Measurements from ENCODE around the gene ZC3H12C.

The ZC3H12C gene

GRCh38 chr11:110098645-110099044 lies 5.5 kb downstream of the ZC3H12C start:
- no peak for DNase-seq

- no peak for DNase-seq
Measured at GRCh38 chr11:110100476-110101240, 7.5 kb downstream of the ZC3H12C start.

DNA sequence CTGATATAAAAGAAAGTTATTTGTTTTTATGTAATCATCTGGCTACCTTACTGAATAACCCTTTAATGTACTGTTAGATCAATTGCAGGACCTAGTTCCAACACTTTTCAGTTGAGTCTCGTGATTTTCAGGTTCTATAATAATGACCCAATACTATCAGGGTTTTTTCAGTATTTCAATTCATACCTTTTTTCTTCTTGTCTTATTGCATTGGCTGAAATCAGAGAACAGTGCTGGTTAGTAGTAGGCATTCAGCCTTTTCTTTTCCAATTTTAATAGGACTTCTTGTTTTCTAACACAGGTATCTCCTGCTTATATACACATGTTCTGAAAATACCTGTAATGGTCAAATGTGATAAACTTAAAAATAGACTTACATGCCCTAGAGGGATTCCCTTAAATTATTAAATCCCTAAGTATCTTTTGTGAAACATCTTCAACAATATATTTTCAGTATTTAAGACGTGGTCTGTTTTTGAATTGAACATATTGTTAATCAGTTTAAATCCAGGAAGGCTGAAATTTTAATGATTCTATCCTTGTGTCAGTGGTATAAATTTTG lies 13.6 kb downstream of the ZC3H12C start:
- no peak for DNase-seq

DNA sequence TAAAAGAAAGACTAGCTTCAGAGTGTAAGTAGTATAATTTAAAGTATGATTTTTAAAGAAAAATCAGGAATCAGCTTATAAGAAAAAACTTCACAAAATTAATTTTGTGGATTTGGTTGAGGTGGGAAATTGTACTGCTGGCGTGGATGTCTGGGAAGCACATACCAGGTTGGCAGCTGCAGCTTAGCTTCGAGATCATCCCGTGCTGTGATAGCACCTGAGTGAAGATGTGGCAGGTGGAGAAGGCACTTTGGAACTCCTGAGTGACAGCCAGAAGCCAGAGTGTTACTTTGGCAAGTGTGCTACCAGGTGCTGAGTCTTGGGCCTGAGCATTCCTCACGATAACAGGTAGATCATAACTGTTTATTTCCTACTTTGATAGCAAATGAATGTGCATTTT lies 17.7 kb downstream of the ZC3H12C start:
- DNase-seq = no peak

GRCh38 chr11:110112457-110112856 lies 19.3 kb downstream of the ZC3H12C start:
- no peak for DNase-seq

GRCh38 chr11:110113505-110113904 lies 20.3 kb downstream of the ZC3H12C start:
- no peak for DNase-seq

- DNase-seq = no peak
Measured at GRCh38 chr11:110113973-110114372, 20.8 kb downstream of the ZC3H12C start.

DNA sequence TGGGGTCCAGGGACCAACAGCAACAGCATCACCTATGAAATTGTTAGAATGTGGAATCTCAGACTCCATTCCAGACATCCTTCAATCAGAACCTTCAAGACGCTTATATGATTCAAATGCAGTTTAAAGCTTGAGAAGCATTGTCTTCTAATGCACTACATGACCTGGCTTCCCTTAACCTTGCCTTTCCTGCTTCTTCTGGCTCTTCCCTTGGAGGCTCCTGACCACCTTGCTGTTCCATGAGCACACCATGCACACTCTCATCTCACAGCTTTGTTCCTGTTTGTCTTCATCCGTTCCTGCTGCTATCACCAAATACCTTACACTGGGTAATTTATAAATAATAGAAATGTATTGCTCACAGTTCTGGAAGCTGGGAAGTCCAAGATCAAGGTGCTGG lies 26.1 kb downstream of the ZC3H12C start:
- DNase-seq = no peak

GRCh38 chr11:110121204-110121603 lies 28.0 kb downstream of the ZC3H12C start:
- DNase-seq = no peak

- DNase-seq = no peak
Measured at GRCh38 chr11:110123003-110123402, 29.8 kb downstream of the ZC3H12C start.

- DNase-seq = no peak
Measured at GRCh38 chr11:110124605-110125004, 31.4 kb downstream of the ZC3H12C start.

GRCh38 chr11:110125632-110126031 lies 32.4 kb downstream of the ZC3H12C start:
- no peak for DNase-seq

DNA sequence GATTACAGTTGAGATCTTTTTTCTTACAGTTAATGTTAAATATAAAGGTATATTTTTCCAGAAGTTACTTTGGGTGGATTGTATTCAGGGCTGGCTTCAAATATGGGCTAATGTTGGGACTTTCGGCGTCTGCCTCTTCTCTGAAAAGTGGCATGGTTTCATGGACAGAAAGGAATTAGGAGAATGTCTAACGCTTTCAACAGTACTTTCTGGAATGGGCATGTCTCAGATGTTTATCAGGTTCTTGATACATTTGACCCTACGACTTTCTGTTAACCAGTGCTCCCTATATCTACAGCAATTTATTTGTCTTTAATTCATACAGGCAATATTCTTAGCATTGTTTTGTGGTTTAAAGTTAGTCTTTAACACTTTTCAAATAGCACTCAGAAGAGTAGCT lies 33.7 kb downstream of the ZC3H12C start:
- DNase-seq = no peak

- no peak for DNase-seq
Measured at GRCh38 chr11:110128161-110128560, 35.0 kb downstream of the ZC3H12C start.

DNA sequence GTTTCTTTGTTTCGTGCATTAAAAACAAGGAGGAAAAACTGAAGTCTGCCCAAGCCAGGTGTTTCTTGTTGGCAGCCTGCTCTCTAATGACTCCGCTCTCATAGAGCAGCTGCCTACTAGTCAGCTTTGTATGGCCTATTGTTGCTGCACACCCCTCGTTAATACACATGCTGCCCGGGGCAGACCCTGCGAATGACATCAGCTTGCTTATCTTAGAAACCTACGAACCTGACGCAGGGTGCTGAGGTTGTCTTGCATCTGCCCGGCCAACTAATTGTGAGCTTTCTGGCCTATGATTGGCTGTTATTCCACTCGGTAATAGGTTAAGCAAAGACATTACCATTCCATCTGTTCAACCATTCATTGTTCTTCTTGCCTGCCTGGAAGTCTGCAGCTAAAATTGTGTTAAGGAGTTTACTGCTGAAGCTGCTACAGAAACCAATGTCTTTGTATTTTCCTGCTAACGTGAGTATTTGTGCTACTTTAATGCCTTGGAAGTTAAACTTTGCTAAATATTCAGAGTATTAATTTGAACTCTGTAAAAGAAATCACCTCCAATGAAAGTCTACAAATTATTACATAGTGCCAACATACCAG lies 37.5 kb downstream of the ZC3H12C start:
- DNase-seq = peak in 3 of 14 donors; percentile 18 to 23 (median 23)

DNA sequence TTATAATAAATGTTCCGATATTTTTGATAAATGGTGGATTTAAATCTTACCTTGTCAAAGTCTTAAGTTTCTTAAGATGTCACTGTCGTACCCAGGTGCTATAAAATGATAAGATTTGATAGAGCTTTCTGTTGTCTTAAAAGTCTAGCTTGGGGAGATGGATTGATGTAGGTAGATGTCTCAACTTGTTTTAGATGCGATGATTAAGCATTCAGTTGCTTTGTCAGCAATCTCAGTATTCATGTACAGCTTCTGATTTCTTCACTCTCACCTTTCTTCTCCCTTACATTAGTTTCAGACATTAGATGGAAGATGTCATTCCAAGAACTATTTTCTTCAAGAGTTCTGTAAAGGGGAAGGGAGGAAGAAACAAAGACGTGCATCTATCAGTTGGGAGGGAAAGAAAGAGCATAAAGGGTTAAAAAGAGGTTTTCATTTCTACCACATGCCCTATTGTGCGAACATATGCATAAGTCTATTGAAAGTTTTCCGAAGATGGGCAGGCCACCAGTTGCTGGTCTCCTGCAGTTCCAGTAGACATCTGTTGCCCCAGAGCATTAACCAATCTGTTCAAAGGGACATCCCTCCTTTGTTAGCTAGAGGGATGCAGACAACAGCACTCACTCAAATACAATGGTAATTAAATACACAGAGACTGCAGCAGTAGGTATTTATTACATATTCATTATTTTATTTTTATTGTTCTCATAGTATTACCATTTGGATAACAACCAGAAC lies 38.4 kb downstream of the ZC3H12C start:
- no peak for DNase-seq

DNA sequence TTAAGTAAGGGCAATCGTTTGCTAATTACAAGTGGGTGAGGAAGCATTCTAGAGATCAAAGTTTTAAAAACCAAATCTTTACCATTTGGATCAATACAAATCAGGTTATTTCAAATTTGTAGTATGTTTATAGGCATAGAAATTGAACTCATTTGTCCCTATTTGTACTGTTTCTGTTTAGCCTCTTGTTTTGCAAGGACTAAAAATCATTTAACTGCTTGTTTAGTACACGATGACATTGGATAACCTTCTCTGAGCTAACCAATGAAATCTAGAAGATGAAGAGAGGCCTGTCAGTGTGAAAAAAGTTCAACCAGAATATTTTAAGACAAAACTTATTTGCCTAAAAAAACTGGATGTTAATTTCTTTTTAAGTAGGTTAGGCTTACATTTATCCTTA lies 40.0 kb downstream of the ZC3H12C start:
- DNase-seq = no peak

DNA sequence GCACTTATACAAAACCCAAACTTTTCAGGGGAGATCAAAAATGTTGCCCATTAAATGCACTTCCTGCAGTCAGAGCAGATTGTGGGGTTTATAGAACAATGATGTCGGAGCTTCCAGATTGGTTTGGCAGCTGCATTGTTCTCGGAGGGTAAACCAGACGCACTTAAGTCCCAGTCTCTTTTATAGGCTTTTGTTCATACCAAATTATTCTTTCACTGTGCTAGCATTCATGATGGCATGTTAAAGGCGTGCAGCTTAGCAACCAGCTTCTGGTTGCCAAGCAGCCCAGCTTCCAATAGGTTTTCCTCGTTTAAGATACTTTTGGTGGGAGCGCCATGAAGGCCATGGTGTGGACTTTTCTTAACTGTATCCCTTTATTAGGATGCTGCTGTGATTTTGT lies 40.9 kb downstream of the ZC3H12C start:
- no peak for DNase-seq

- no peak for DNase-seq
Measured at GRCh38 chr11:110141812-110142211, 48.6 kb downstream of the ZC3H12C start.

DNA sequence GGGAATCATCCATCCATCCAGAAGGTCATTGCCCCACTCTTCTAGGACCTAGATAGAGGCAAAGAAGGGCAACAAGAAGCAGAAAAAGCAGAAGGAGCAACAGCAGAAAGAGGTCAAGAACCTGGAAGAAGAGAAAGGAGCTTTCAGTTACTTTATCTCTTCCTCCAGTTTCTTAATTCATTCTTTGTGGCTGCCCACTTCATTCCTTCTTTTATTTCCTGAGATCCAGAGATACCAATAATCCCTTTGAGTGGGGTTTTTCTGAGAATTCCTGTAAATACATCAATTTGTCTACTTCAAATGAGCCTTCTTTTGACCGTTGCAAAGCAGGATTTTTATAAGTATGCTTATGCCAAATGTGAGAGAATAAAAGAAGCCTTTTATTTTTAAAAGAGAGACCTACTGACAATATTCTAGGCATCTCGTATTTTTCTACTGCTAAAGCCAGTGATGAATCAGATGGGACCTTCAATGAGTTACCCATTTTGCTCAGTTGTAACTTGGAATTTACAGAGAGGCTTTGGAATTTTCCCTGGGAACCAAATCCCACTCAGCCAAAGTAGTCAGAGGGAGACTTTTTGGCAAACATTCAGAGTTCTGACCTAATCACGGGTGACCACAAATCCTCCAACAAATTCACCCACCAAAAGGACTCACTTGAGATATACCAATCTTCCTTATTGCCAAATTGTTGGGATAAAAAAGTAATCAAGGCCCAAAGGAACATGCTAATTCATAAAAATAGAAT lies 54.9 kb downstream of the ZC3H12C start:
- no peak for DNase-seq

DNA sequence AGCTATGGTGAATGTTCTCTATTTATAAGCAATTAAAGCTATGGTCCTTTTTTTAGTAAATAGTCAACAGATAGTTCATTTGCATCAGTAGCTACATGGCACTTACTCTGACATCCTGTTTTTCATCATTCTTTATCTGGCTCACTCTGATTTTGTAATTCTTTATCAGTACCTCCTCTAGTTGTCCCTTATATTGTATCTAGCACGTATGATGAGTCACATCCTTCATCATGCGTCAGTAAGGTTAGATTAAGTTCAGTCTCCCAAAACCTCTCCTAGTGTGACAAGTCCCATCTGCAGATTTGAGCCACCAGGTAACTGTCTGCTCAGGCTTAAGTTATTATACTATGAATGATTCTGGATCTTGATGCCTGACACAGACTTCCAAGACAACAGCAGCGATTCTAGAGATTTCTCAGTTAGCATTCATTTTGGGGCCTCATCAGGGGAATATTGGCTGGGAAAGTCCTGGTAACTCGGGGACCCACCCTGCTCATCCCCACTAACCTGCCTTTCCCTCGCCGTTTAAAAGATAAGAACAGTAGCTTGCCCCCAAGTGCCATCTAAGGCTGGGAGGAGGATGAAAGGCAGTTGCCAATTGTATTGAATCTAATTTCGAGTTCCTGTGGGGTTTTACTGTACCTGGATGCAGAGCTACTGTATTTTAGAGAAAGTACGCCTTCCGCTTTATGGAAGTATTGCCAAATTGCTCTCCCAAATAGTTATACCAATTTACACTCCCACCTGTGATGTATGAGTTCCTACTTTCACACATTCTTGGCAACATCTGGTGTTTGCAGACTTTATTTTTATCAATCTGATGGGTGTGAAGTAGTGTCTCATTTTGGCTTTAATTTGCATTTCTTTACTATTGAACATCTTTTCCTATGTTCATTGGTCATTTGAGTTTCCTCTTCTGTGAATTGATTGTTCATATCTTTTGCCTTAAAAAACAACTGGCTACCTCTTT lies 55.9 kb downstream of the ZC3H12C start:
- no peak for DNase-seq

Data from C1 segment of cervical spinal cord (tissue), 14 donors.